HG02759 (cell line): Measurements from ENCODE around the gene CELF2.

ENCODE experiments used
- ATAC-seq: cut with Tn5 transposase; IDR thresholded peaks from one replicate; pipeline ENCODE4 v1.9.1; 2021; ENCODE audit warnings: mild to moderate bottlenecking, moderate library complexity; ENCODE audit not compliant: unreplicated experiment

Gene CELF2

GRCh38 chr10:11093771-11094736, 76.4 kb downstream of the CELF2 start:
- ATAC-seq, result no peak

DNA sequence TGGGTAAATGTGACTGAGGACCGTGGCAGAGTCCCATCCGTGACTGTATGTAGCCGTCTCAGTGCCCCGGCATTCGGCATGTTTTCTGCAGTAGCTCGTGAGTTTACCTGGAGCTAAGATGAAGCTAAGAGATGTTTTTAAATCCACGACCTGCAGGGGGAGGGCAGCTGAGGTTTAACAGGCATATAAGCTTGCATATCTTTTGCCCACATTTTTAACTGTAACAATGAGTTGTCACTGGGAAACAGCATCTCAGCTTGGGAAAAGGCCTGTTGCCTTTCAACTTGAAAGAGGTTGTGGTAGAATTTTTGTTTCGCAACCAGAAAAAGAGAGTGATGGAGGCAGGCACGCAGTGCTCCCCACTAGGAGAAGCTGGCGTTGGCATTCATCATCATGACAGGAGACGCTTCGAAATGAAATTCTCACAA, 77.7 kb downstream of the CELF2 start:
- ATAC-seq, result no peak

DNA sequence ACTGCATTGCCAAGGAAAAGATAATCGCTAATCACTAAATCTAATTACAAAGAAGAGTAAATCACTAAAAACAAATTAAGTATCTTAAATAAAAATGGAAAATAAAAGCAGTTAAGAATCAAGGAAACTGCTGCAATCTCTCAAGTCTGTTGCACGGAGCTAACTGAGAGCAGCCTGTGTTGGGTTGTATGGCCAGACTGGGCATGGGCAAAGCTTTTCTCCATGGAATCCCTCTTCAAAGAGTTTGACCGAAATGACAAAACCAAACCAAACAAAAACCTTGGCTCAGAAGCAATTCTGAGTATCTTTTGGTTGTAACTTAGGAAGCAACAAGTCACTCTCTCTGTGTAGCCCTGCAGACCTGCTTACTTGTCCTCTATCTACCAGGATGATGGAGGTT, 78.8 kb downstream of the CELF2 start:
- ATAC-seq, result no peak

DNA sequence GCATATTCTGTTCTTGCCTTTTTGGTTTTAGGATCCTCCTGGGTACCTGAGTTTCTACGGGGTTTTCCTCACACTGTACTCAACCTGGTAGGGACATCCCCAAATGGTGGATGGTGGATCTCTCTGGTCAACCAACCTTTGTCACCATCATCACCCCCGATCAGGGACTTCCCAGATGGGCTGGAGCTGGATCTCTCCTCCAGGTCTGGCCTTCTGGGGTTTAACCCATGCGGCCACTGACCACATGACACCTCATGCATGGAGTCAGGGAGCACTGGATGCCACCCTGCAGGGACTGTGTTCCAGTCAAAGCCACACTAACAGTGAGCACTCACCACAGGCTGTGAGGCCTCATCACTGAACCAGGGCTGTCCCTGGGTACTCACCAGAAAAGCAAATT, 80.0 kb downstream of the CELF2 start:
- peak; percentile 85 for ATAC-seq

GRCh38 chr10:11098666-11099065, 81.0 kb downstream of the CELF2 start:
- no peak for ATAC-seq

GRCh38 chr10:11104772-11105675, 87.4 kb downstream of the CELF2 start:
- no peak for ATAC-seq

DNA sequence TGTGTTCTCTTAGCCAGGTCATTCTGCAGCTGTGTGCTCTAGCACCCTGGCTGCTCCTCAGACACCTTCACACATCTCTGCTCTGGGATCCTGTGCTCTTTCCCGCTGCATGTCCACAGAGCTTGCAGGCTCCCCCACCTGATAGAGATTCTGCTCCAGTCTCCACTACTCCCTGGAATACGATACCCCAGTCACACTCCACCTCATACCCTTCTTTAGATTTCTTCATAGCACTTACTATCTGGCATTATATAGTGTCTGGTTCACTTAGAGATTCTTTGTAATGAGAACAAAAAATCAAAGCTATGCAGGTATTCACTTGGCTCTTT, 88.0 kb downstream of the CELF2 start:
- ATAC-seq, result no peak

- peak; percentile 67 for ATAC-seq
These were observed 89.1 kb downstream of the CELF2 start for GRCh38 chr10:11106621-11107374.

- no peak for ATAC-seq
These were observed 90.3 kb downstream of the CELF2 start for GRCh38 chr10:11107948-11108347.

- ATAC-seq, result no peak
These were observed 90.7 kb downstream of the CELF2 start for GRCh38 chr10:11108356-11108755.

- ATAC-seq, result no peak
These were observed 91.9 kb downstream of the CELF2 start for GRCh38 chr10:11109590-11109989.

DNA sequence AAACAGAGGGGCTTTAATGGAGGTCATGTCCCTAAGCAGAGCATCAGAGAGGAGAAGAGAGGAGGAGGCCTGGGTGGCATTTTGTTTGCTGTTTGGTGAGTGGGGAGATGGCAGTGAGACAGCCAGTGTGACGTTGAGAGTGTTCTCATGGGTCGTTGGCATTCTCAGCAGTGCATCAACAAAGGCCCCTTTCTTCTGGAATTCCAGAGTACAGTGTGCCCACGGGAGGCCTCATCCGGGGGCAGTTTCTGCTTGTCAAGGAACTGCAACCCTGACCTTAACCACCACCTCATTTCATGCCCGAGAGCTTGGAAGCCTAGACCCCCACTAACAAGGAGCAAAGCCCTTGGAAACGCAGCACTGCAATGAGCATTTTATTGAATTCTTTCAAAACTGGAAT, 92.9 kb downstream of the CELF2 start:
- ATAC-seq, result no peak

DNA sequence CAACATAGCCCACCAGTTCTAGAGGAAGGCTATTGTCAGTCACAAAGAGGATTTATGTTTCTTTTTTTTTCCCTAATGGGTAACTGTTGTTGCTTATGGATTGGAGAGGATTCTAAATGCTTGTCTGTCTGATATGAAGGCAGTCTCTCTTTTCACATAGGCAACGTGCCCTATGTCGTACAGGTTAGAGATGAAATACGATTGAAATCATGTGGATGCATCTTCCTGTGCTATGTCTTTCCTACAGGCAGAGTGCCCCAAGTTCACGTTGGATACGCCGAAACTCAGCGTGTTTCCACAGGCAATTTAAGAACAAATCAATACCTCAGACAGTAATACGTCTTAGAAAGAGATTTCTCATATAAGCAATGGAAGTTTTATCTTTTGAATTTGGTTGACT, 93.8 kb downstream of the CELF2 start:
- ATAC-seq, result no peak

GRCh38 chr10:11112718-11113117, 95.0 kb downstream of the CELF2 start:
- no peak for ATAC-seq

DNA sequence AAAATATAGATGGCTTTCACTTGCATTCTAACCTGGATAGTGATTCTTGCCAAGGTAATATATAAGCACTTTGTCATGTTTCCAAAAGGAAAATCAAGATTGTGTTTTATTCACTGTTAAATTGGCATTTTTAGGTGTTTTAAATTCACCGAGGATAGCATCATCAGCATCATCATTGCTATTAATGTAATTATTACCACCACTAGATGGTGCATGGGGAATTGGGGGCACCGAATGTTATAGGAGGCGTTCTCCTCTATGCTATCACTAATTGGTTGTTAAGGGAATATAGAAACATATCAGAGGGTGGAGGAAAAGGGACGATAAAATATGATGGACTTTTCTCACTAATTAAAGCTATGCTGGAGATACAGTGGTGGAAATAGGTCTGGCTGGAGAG, 95.5 kb downstream of the CELF2 start:
- ATAC-seq, result peak; percentile 75

DNA sequence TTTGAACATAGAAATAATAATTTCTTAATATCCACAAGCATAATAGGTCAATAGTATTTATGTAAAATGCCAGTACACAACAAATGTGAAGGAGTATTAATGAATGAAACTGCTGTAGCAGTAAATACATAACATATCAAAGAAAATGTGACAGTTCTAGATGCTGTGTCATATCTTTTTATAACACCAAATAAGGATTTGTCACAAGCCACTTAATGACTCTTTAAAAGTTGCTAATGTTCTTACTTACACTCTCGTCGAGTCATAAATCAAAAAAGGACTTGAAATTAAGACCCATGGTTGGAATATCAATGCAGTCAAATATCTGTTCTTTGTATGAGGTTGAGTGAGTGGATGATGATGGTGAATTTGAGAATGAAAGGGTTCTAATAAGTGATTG, 96.6 kb downstream of the CELF2 start:
- no peak for ATAC-seq

DNA sequence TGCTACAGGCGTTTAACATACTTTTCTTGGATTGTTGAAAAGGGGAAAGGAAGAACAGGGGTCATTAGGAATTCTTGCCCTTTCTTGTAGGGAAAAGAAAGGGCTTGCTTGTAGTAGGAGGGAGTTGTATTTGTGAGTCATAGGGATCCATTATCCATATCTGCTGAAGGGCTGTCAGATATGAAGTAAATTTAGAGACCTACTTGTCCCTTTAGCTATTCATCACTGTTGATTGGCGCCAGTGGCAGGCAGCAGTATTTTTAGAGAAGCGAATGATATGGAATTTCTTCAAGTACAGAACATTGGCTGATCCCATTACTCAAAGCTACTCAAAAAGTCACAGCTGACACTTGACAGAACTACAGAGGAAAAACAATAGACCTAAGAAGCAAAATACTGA, 97.7 kb downstream of the CELF2 start:
- no peak for ATAC-seq

GRCh38 chr10:11116361-11116760, 98.7 kb downstream of the CELF2 start:
- ATAC-seq, result no peak

DNA sequence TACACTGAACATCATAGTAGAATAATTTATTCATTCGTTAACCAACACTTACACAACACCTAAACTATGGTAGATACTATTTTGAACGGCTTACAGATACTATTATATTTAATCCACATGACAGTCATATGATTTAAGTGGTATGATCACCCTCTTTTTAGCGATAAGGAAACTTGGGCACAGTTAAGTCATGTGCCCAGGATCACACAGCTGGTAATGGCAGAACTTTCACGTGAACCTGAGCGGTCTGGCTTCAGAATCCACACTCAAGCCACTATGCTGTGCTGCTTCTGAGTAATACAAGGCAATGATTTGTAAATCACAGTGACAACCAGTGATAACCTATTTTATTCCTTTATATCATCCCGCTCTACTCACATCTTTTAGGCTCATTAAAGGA, 99.1 kb downstream of the CELF2 start:
- no peak for ATAC-seq

- no peak for ATAC-seq
These were observed 101.0 kb downstream of the CELF2 start for GRCh38 chr10:11118686-11119085.

DNA sequence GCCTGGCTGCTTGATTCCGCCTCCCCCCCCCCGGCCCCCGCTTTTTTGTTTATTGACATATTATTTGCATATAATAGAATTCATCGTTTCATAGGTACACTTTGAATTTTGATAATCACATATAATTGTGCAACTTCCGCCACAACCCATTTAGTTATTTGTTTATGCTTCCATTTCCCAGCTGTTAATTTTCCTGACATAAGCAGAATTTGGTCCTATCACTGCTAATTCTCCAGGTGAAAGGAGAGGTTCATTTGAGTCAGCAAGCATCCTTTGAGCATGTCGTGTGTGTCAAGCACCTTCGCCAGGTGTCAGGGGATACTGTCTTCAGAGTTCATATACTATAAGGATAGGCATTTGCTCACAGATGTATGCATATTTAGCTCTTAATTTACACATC, 102.2 kb downstream of the CELF2 start:
- no peak for ATAC-seq
